NOMO-1 treated with dmso at 0.1 percent for 144 hours (cell line): Measurements from ENCODE around the gene PEAK1.
"Not testable (repeated sequence)": the region's sequence is repeated elsewhere in the genome, so short reads cannot be mapped to it uniquely, and the experiment has no call there.

Source experiments
- DNase-seq: peaks from one replicate; lab custom pipeline; 2025; ENCODE audit not compliant: unreplicated experiment; lab: John Stamatoyannopoulos, UW

The PEAK1 gene

DNA sequence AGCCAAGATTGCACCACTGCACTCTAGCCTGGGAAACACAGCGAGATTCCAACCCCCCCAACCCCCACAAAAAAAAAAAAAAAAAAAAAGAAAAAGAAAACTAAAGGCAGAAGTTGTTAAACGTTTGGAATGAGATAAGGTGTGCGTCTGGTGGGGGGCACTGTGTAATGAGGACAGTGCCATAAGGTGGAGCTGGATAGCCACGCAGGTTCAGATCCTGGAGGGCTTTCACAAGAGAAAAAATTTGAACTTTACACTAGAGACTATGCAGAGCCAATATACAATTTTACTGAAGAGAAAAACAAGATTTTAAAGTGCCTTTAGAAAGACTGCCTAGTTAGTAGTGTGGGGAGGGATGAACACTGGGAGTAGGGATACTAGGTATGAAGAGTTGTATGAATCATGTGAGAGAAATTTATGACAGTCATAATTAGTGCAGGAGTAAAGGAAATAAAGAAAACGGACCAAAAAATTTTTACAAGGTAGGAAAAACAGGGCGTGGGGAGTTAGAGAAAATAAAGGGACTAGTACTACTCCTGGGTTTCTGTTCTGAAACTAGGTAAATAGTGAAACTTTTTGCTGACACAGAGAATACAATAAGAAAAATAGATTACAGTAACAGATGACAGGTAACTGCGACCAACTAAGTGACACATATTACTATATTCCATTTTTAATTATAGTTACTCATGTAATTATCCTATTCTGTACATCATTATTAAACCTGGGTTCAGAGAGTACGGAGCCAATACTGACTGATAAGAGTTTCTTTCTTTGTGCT lies 108.1 kb downstream of the PEAK1 start:
- no peak for DNase-seq

DNA sequence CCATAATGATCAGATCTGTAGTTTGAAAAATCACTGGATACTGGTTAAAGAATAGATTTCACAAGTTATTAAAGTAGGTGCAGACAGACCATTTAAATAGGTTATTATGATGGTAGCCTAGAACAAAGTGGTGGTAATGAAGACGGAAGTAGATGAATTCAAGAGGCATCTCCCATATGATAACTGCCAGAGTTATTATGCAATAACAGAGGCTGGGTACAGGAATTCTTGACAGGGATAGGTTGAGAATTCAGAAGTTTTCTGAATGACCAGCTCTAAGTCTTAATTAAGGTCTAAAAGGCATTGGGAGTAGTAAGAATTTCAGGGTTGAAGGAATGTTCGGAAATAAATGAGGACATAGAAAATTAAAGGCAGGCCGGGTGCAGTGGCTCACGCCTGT lies 108.9 kb downstream of the PEAK1 start:
- DNase-seq = no peak

DNA sequence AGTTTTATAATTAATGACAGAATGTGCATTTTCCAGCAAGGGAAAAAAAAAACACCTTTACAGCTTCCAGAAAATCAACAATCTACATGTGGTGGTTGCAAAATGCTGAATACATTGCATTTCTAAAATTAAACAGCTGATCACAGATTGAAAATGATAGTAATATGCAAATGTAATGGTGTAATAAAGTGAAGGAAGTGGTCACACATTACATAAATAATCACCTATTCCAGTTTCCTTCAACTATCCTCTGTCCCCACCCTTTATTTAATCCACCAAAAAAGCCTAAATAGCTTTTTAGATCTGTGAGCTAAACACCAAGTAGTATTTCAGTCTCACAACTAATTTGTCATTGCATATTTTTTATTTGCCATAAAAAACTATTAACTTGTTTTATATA lies 110.5 kb downstream of the PEAK1 start:
- no peak for DNase-seq

DNA sequence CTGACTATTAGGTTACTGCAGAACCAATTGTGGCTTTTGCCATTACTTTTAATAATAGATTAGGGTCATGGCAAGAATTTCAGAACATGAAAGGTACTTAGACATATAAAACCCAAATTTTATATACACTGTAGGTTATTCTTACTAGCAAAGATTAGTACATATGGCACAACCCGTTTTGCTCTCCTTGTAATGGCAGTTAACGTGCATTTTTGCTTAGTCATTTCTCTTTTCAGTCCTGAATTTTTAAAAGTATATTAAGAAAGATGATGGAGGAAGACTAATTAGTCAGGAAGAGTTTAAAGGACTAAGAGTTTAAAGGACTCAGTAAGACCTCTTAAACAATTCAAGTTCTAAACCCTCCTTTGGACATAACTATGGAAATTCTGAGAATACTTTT lies 114.0 kb downstream of the PEAK1 start:
- DNase-seq = no peak

DNA sequence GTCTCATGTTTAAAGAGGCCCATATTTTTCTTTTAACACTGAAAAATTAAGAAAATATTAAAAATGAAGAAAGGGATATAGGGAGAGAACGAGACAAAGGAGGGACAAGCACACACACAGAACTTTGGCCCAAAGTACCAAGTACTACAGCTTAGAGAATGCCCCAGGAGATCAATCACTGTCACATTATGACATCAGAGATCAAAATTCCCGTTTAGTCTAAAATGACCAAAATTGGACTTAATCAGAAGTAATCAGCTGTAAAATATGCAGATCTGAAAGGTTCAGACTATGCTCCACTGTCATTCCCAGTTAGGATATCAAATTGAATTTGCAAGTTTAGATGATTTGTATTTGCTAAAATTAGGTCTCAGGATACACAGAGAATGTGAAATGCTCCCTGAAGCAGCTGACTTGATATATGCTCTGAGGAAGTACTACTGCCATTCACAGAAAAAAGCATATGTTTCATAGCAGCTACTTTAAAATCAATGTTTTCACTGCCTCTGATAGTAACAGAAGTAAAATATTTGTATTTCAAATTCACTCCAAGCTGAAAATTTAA lies 123.0 kb downstream of the PEAK1 start:
- DNase-seq = no peak

DNA sequence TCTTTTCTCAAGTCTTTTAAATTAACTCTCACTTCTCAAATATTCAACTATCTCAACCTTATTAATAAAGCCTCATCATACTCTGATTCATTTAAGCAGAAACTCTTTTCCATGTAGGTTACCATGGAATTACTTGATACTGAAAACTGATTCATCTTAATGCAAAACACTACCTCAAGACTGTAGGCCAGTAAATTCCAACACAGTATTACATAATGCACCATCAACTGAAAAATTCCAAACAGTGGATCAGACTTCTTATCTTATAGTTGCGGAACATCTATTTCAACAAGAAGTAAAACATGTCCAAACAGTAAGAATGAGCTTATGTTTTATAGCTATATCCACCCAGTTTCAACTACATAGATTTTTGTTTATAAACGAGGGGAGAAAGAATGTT lies 124.5 kb downstream of the PEAK1 start:
- DNase-seq = no peak

DNA sequence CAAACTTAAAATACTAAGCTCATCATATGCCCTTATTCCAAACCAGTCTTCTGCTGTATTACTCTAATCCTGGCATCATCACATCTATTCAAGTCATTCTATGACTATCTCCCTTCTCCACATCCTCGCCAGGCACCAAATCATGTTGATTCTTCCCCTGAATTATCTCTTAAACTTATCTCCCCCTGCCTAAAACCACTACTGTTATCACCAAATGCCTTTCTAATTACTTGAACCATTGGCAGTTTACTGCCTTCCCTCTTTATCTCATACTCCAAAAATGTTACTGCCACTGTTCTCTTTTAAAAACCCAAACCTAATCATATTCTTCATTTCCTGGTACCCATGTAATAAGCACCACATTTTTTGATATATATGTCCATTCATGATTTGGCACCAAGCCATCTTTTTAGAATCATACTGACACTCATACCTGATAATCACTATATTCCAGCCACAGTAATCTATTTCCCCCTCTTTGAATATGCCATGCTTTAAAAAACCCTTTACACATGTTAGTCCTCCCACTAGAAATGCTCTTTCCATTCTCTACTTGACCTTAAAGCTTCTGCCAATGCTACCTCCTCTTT lies 126.8 kb downstream of the PEAK1 start:
- no peak for DNase-seq

DNA sequence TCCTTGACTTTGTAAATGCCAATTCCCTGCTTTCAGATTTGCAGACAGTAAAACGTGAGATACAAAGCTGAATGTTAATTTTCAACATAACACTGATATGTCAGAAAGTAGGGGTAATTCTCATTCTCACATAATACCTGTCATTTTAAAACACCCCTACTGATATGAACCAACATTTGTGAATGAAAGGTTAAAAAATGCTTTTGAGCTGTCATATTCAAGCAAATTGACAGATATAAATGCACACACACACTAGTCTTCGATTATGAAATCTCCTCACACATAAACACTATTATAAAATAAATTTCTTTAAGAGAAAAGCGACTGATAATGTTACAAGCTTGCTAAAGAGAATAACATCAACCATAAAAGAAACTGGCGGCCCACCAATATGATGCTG lies 128.8 kb downstream of the PEAK1 start:
- DNase-seq = no peak

DNA sequence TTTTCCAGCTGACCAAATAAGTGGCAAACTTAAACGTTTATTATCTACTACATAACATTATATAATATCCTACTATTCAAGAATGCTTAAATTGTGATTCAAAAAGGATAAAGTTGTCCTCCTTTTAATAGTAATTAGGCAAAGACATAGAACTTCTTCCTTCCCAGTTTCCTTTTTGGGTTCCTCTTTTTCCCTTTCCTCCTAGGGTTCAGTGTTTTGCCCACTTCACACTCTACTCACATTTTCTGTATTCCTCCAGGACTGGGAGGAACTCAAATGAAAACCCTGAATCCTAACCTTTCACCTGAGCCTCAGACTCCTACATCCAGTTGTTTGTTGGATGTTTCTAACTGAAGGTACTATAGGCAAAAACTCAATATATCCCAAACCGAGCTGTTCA lies 132.5 kb downstream of the PEAK1 start:
- no peak for DNase-seq

DNA sequence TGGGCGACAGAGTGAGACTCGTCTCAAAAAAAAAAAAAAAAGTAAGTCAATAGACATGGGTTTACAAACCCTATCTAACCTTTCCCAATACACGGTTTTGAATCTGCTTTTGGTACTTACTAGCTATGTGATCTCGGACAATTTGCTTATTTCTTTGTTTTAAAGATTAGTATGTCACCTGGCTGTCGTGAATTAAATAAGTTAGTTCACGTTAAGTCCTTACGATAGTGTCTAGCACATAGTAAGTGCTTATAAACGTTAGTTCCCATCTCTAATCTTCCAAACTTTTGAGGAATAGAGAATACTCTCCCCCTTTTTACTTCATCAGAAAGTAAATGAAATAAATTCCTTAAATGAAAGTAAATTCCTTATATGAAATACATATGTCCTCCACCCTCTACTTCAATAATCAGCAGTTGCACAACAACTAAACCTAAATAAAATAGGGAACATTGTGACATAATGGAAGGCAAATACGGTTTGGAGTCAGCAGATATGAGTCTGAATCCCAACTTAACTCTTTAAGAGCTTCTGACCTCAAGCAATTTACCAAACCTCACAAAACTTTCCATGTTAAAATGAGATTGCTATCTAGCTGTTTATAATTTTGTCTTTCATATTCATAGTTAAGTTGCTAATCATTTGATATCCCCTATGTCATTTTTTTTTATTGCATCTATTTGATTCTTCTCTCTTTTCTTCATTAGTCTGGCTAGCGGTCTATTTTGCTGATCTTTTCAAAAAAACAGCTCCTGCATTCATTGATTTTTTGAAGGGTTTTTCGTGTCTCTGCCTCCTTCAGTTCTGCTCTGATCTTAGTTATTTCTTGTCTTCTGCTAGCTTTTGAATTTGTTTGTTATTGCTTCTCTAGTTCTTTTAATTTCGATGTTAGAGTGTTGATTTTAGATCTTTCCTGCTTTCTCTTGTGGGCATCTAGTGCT lies 134.6 kb downstream of the PEAK1 start:
- no peak for DNase-seq

DNA sequence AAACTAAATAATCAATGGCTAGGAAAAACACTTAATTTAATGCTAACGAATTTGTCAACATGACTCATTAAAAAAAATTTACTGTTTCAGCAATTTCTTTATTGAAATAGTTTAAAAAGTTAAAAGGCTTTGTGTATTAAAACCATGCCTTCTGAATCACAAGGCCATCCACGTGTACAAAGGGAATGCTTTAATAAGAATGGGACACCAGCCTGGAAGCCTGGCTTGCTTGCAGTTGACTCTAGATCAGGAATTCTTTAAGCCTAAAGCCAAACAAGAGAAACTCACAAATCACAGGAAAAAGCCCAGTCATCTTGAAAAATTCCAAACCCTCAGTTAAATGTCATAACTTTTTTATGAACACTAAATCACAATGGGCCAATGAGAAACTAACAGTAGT lies 137.6 kb downstream of the PEAK1 start:
- no peak for DNase-seq

DNA sequence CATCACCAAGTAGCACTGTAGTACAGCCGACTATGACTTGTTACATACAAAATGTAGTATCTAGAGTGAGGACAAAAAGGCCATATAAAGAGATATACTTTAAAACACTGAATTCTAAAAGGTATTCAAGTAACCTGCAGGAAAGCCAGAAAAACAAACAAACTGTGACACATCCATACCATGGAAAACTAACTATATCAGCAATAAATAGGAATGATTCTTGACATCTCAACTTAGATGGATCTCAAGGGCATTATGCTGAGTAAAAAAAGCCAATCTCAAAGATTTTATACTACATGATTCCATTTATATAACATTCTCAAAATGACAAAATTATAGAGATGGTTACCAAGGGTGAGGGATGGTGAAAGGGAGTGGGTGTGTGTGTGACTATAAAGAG lies 143.0 kb downstream of the PEAK1 start:
- no peak for DNase-seq

DNA sequence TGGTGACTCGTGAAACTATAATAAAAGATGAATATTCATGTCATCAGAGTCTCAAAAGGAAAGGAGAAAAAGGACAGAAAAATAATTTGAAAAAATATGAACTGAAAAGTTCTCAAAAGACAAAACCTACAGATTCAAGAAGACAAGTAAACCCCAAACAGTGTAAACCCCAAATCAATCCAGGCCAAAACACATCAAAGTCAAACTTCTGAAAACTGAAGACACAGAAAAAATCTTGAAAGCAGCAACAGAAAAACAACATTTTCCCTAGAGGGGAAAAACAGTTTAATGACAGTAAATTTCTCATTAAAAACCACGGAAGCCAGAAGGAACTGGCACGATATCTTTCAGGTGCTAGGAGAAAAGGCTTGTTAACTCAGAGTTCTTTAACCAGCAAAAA lies 143.8 kb downstream of the PEAK1 start:
- no peak for DNase-seq

DNA sequence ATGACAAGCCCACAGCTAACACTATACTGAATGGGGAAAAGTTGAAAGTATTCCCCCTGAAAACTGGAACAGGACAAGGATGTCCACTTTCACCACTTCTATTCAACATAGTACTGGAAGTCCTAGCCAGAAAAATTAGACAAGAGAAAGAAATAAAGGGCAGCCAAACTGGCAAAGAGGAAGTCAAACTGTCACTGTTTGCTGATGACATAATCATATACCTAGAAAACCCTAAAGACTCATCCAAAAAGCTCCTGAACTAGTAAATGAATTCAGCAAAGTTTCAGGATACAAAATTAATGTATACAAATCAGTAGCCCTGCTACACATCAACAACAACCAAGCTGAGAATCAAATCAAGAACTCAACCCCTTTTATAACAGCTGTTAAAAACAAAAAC lies 146.8 kb downstream of the PEAK1 start:
- not testable (repeated sequence) for DNase-seq

DNA sequence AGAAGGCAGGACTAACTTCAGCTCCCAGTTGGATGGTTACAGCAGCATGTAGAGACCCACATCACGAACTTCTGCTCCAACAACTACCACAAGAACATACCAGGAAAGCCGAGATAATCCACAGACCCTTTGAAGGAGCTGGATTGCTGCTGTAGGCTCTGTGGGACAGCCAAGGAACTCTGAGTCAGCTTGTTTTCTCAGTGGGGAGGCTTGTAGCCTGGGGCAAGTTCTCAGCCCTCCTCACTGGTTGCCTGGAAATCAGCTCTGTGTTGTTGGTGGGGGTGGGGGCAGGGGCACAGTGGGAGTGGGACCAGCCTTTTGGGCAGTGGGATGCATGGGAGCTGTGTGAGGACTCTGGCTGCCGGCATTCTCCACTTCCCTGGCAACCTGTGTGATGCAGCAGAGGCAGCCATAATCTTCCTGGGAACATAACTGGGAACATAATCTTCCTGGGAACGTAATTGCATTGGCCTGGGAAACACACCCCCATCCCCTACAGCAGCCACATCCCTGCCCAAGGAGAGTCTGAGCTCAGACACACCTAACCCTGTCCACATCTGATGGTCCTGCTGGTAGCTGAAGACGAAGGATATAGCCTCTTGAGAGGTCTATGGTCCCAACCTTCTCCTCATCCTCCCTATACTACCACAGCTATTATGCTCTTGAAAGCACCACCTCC lies 153.1 kb downstream of the PEAK1 start:
- DNase-seq = no peak

DNA sequence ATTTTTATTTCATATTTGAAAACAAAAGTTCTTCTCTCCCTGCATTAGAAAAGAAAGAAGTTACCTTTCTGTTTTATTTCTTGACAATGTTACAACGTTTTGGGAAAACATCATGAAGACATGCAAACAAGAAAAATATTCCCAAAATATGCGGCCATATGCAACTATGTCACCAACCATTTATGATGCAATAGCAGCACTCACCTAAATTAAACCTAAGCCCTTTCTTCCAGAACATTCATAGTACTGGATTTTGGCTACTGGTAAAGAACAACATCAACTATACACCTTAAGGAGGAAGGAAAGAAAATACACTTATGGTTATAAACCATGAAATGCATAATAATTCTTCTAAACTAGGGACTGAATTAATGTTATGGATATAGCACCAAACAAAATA lies 164.5 kb downstream of the PEAK1 start:
- no peak for DNase-seq

DNA sequence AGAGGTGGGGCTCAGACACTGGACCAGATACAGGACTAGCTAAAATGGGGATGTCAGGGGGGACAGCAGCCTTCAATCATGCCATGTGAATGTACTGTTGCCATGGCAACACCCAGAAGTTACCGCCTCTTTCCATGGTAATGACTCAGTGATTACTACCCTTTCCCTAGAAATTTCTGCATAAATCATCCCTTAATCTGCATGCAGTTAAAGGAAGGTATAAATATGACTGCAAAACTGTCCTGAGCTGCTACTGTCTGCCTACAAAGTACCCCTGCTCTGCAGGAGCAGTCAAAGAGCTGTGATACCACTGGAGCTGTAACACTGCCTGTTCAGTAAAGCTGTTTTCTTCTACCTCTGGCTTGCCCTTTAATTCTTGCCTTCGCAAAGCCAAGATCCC lies 168.2 kb downstream of the PEAK1 start:
- DNase-seq = no peak

DNA sequence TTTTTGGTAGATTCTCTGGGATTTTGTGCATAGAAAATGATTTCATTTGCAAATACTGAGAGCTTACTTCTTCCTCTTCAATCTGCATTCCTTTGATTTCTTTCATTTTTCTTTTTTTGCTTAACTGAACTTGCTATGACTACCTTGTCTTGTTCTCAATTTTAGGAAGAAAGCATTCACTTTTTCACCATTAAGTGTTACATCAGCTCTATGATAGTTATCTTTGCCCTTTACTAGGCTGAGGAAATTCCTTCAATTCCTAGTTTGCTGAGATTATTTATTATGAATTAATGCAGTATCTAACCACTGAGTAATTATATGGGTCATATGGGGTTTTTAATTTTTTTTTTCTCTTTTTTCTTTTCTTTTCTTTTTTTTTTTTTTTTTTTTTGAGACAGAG lies 172.8 kb downstream of the PEAK1 start:
- no peak for DNase-seq

DNA sequence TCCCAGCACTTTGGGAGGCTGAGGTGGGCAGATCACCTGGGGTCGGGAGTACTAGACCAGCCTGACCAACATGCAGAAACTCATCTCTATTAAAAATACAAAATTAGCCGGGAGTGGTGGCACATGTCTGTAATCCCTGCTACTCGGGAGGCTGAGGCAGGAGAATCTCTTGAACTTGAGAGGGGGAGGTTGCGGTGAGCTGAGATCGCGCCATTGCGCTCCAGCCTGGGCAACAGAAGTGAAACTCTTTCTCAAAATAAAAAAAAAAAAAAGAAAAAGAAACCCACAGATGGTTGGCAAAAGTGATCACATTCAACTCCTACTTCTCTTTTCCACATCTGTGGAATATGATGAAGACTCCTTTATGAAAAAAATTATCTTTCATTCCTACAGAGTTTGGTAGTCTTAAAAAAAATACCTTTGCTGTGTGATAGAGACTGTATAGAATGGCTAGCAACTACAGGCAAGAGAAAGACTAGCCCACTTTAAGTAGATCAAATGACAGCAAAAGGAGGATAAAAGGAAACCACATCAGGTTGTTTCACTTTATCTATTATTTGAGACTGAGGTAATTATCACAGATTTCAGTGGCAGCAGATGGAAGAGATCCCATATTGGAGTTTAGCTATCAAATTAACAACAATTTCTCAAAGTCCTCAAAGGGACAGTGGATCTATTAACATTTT lies 176.0 kb downstream of the PEAK1 start:
- DNase-seq = no peak

DNA sequence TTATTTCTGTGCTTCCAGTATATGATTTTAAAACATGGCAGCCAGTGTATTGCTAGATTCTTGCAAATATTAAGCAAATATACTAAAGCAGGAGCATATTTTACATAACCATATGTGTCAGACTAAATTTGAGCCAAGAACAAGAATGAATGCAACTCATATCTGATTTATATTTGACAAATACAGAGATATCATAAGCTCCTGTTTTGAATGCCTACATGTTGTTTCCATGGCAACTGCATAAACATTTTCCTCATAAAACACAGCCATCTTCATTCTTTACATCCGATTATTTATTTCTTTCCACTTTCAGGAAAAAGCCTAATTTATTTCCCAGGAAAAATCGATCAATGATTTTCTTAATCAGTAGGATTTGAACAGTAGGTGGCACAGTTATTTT lies 176.8 kb downstream of the PEAK1 start:
- no peak for DNase-seq
